Activated CD4-positive, alpha-beta T cell treated with anti-CD3 and anti-CD28 coated beads, Interleukin-2, amount 50 U/mL, for 48 hours (primary cell): Measurements from ENCODE around the gene ABCA13.

ENCODE experiments used
- DNase-seq, 2 experiments: peaks; one replicate each; pipeline ENCODE4 v3.0.0-alpha.2; 2020

ABCA13 gene

GRCh38 chr7:48300301-48300700 lies 129.0 kb downstream of the ABCA13 start:
- no peak for DNase-seq

- no peak for DNase-seq
These were observed 129.9 kb downstream of the ABCA13 start for GRCh38 chr7:48301201-48301600.

GRCh38 chr7:48304641-48305040 lies 133.4 kb downstream of the ABCA13 start:
- no peak for DNase-seq

GRCh38 chr7:48305661-48306060 lies 134.4 kb downstream of the ABCA13 start:
- no peak for DNase-seq

- DNase-seq = no peak
These were observed 135.9 kb downstream of the ABCA13 start for GRCh38 chr7:48307041-48307714.

- DNase-seq = no peak
These were observed 138.5 kb downstream of the ABCA13 start for GRCh38 chr7:48309720-48310119.

- DNase-seq = no peak
These were observed 140.3 kb downstream of the ABCA13 start for GRCh38 chr7:48311464-48312100.

- DNase-seq = no peak
These were observed 140.9 kb downstream of the ABCA13 start for GRCh38 chr7:48312151-48312550.

GRCh38 chr7:48316768-48317167 lies 145.5 kb downstream of the ABCA13 start:
- no peak for DNase-seq

- DNase-seq = no peak
These were observed 146.1 kb downstream of the ABCA13 start for GRCh38 chr7:48317360-48317759.

GRCh38 chr7:48321319-48322010 lies 150.2 kb downstream of the ABCA13 start:
- no peak for DNase-seq

- DNase-seq = no peak
These were observed 165.9 kb downstream of the ABCA13 start for GRCh38 chr7:48337012-48337621.

- no peak for DNase-seq
These were observed 166.5 kb downstream of the ABCA13 start for GRCh38 chr7:48337781-48338180.

- no peak for DNase-seq
These were observed 176.1 kb downstream of the ABCA13 start for GRCh38 chr7:48347230-48347825.

GRCh38 chr7:48350515-48350914 lies 179.3 kb downstream of the ABCA13 start:
- no peak for DNase-seq

- no peak for DNase-seq
These were observed 180.6 kb downstream of the ABCA13 start for GRCh38 chr7:48351900-48352299.

- no peak for DNase-seq
These were observed 184.1 kb downstream of the ABCA13 start for GRCh38 chr7:48355346-48355745.

- DNase-seq = no peak
These were observed 189.3 kb downstream of the ABCA13 start for GRCh38 chr7:48360574-48360973.

- no peak for DNase-seq
These were observed 191.9 kb downstream of the ABCA13 start for GRCh38 chr7:48363174-48363573.

GRCh38 chr7:48365010-48365409 lies 193.8 kb downstream of the ABCA13 start:
- DNase-seq = no peak

GRCh38 chr7:48366096-48366495 lies 194.8 kb downstream of the ABCA13 start:
- no peak for DNase-seq

- no peak for DNase-seq
These were observed 205.0 kb downstream of the ABCA13 start for GRCh38 chr7:48376263-48376662.

GRCh38 chr7:48380921-48381320 lies 209.7 kb downstream of the ABCA13 start:
- DNase-seq = no peak
